AG04449 (cell line): Measurements from ENCODE around the gene WASF1.

Experiments
- CTCF ChIA-PET: fragments of 350-600 bp; formaldehyde crosslinking; extraction: SDS; loops from one replicate; lab custom pipeline; 2021; ENCODE audit warnings: antibody characterized with exemption; lab: Yijun Ruan, JAX
- POLR2A ChIA-PET: fragments of 400-600, 350-600 bp; formaldehyde crosslinking; extraction: SDS; loops from one replicate; lab custom pipeline; 2020; ENCODE audit warnings: antibody characterized with exemption, inconsistent platforms; lab: Yijun Ruan, JAX
- DNase-seq: peaks from one replicate; pipeline ENCODE4 v3.0.0-alpha.2; 2010; ENCODE audit warnings: low read depth, low spot score
- H3K4me3 ChIP-seq: 2 replicates; pipeline ENCODE4 v1.5.1; 2011; ENCODE audit warnings: low read depth, mild to moderate bottlenecking, control low read depth, low read length
- TF ChIP-seq, protein P1 (sequence below): IDR thresholded peaks from one replicate; pipeline ENCODE4 v1.5.1; 2011; ENCODE audit warnings: mild to moderate bottlenecking, moderate library complexity, low read length, control low read depth, inconsistent platforms; ENCODE audit not compliant: insufficient read depth; ENCODE audit errors: missing control alignments

WASF1 gene

DNA sequence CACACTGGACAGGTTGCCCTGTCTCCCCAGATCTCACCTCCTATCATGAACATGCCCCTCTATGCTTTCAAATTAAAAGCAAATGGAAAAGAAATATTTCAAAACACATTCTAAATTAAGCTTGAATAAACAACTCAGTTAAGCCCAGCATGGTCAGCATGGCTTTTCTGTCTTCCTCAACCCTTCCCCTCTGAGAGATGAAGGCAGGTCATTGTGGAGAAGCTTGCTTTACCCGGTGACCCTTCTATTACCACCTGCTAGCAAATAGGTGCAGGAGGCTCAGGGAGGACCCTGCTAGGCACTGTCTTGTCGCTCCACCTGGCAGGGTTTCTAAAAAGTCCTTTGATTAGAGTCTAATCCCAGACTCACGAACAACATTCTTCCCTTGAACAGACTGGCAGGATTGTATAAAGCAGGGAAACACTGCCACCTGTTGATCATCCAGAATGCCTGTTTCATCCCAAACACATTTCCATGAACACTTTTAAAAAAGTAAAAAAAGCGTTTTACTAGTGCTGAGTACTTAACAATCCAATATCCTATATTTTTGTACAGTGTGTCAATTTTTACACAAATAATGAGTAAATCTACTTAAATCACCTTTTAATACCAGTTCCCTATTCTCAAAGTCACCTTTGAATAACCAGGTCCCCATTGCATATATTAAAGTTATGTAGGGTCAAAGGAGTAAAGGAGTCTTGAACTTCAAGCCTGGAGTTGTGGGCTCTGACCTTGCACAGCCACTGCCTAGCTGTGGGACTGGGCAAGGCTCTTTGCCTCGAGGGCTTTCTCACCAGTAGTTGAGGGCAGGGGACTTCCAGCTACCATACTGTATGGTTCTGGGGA lies 125.9 kb downstream of the WASF1 start:
- TF ChIP-seq, protein P1, sequence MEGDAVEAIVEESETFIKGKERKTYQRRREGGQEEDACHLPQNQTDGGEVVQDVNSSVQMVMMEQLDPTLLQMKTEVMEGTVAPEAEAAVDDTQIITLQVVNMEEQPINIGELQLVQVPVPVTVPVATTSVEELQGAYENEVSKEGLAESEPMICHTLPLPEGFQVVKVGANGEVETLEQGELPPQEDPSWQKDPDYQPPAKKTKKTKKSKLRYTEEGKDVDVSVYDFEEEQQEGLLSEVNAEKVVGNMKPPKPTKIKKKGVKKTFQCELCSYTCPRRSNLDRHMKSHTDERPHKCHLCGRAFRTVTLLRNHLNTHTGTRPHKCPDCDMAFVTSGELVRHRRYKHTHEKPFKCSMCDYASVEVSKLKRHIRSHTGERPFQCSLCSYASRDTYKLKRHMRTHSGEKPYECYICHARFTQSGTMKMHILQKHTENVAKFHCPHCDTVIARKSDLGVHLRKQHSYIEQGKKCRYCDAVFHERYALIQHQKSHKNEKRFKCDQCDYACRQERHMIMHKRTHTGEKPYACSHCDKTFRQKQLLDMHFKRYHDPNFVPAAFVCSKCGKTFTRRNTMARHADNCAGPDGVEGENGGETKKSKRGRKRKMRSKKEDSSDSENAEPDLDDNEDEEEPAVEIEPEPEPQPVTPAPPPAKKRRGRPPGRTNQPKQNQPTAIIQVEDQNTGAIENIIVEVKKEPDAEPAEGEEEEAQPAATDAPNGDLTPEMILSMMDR: peak; percentile 66
- peak; percentile 19 for DNase-seq
- ChIA-PET POLR2A (no interaction called here), CTCF (interaction anchor here (0.8 to 7.0 kb wide), 17 partner anchors 8 to 527 kb away, joined by 3 to 68 read pairs (median 6); no protein-coding TSS in a partner anchor)
- H3K4me3 ChIP-seq: no peak overlapping the region

DNA sequence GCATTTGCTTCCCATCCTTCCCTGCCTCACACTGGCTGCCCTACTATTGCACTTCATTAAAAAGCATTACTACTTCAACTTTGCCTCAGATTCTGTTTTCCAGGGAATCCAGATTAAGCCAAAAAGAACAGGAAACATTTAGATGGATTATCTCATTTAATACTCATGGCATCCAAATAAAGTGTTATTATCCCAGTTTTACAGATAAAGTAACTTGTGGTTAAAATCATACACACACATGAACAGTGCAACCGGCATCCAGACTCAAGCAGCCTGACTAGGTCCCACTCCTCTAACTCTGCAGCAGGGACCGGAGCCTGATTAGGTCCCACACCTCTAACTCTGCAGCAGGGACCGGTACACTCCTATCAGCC lies 129.0 kb downstream of the WASF1 start:
- TF ChIP-seq, protein P1: no peak
- ChIA-PET CTCF (interaction anchor here (1.7 to 4.7 kb wide), 3 partner anchors 11 to 454 kb away, joined by 4 to 41 read pairs (median 12); no protein-coding TSS in a partner anchor), POLR2A (no interaction called here)
- no peak for DNase-seq
- no peak overlapping the region for H3K4me3 ChIP-seq
